Measurements from ENCODE around the gene NFKBIL1. TPM values are rescaled to one million over a fixed set of nuclear protein-coding genes. Genes with fewer than 3 reads are reported as not detected.

NFKBIL1 gene
- total and polyA plus RNA-seq, 2 of the 4 experiments (the other 2 are of a cell fraction), result 7.8 to 10.8 TPM

DNA sequence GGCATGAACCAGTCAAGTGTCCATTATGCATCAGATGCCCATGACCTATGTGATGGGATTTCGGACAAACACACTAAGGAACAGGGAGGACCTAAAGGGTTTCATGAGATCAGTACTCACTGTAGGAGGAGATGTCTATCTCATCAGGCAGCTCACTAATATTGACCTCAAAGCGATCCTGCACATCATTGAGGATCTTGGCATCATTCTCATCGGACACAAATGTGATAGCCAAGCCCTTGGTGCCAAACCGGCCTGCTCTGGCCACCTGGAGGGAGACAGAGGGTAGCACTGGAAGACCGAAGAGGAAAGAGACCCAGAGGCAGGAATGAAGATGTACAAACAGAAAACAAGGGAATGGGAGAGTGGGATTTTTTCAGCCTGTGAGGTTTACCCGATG lies 16.7 kb upstream of the NFKBIL1 start:
- ATAC-seq (ENCODE audit: low read depth) (no peak), DNase-seq (no peak)
- intact Hi-C loops (cut with micrococcal nuclease) (no loop called here), in situ Hi-C loops (cut with MboI; ENCODE audit: low sequenced_read_pairs) (no loop called here), dilution Hi-C loops (cut with HindIII; ENCODE audit: low sequenced_read_pairs, unreplicated experiment) (no loop called here)
- Histone ChIP-seq H2BK5ac (ENCODE audit: low read depth, low read length, poor library complexity, severe bottlenecking) (no peak overlapping the region), H3K36me3 (ENCODE audit: control insufficient read depth, insufficient read depth, low read length) (peaks cover 63% of the 10 kb centered on the region), H3K9ac (ENCODE audit: low read depth, low read length) (no peak overlapping the region), H3K56ac (ENCODE audit: extremely low read depth, insufficient read depth, low read length) (no peak overlapping the region), H2BK120ac (ENCODE audit: low read depth, low read length) (no peak overlapping the region), H4K5ac (ENCODE audit: low read depth, low read length) (no peak overlapping the region), H3K9me3 (ENCODE audit: control insufficient read depth, insufficient read depth, low read length) (no peaks in the 10 kb centered on the region), H2BK15ac (ENCODE audit: low read depth, low read length) (no peak overlapping the region), H3K4ac (ENCODE audit: low read depth, low read length) (no peak overlapping the region), H2AK9ac (replicated peaks; ENCODE audit: low read depth, low read length, poor library complexity) (no peak overlapping the region), H2BK20ac (ENCODE audit: low read depth, low read length) (no peak overlapping the region), H3K23ac (ENCODE audit: low read depth, low read length) (no peak overlapping the region; the same call in 1 of the 2 replicates), H3K27me3 (ENCODE audit: control insufficient read depth, insufficient read depth, low read length) (no peaks in the 10 kb centered on the region), H4K91ac (ENCODE audit: insufficient read depth, low read depth, low read length) (no peak overlapping the region), H3K27ac (ENCODE audit: insufficient read depth, low read length) (no peak overlapping the region), H3K9me1 (ENCODE audit: insufficient read depth, low read length) (peaks cover 20% of the 10 kb centered on the region), H2AFZ (replicated peaks; ENCODE audit: low read length, poor library complexity) (no peak overlapping the region), H3K18ac (ENCODE audit: low read depth, low read length) (no peak overlapping the region), H2AK5ac (ENCODE audit: low read depth, low read length) (no peak overlapping the region), H4K8ac (ENCODE audit: low read depth in 2 of 2, low read length in 2 of 2) (no peak overlapping the region), H3K14ac (replicated peaks; ENCODE audit: low read depth, low read length) (no peak overlapping the region), H3K4me2 (ENCODE audit: low read depth, low read length) (no peak overlapping the region), H3K79me1 (ENCODE audit: low read depth in 1 of 2, low read length in 2 of 2) (peaks cover 29 to 72% of the 10 kb centered on the region in 2 experiments), H3K4me3 (ENCODE audit: insufficient read depth, low read depth, low read length) (no peak overlapping the region), H4K20me1 (ENCODE audit: insufficient read depth, low read length) (peaks cover 69% of the 10 kb centered on the region), H3K4me1 (ENCODE audit: control insufficient read depth, insufficient read depth, low read length) (peaks cover 10% of the 10 kb centered on the region)
- no TSS peak for BruUV-seq (replicated peaks)
- 100% methylated on average over 1 of the region's 6 CpGs; no CpG with 5 or more reads in 1 of the 2 experiments for WGBS, 2 experiments (ENCODE audit: extremely low coverage in 2 of 2, insufficient read length in 1 of 2)
- CTCF ChIA-PET, result no interaction called here
- POLR2A ChIA-PET (ENCODE audit: unreplicated experiment), result no interaction called here
- no peak for TF ChIP-seq RCOR1 (IDR thresholded peaks at IDR 0.05; ENCODE audit: insufficient replicate concordance, low read length)
- no peak for TF ChIP-seq CEBPB (IDR thresholded peaks at IDR 0.05; ENCODE audit: low read depth, low read length)
- no peak for TF ChIP-seq FOS (IDR thresholded peaks at IDR 0.05; ENCODE audit: low read depth, low read length)
- TF ChIP-seq POLR2A (IDR thresholded peaks at IDR 0.05; ENCODE audit: low read depth, low read length), result no peak
- TF ChIP-seq, protein P1, sequence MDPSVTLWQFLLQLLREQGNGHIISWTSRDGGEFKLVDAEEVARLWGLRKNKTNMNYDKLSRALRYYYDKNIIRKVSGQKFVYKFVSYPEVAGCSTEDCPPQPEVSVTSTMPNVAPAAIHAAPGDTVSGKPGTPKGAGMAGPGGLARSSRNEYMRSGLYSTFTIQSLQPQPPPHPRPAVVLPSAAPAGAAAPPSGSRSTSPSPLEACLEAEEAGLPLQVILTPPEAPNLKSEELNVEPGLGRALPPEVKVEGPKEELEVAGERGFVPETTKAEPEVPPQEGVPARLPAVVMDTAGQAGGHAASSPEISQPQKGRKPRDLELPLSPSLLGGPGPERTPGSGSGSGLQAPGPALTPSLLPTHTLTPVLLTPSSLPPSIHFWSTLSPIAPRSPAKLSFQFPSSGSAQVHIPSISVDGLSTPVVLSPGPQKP (IDR thresholded peaks at IDR 0.05; ENCODE audit: borderline replicate concordance, low read depth, low read length), result no peak
- TF ChIP-seq MXI1 (IDR thresholded peaks at IDR 0.05; ENCODE audit: borderline replicate concordance, low read depth, low read length), result no peak
- no peak for TF ChIP-seq CHD1 (IDR thresholded peaks at IDR 0.05; ENCODE audit: low read depth, low read length)
- no peak for TF ChIP-seq RAD21 (IDR thresholded peaks at IDR 0.05; ENCODE audit: low read length)
- TF ChIP-seq USF2 (IDR thresholded peaks at IDR 0.05; ENCODE audit: low read depth, low read length), result no peak
- no peak for TF ChIP-seq NFE2L2 (IDR thresholded peaks at IDR 0.05; ENCODE audit: low read depth, low read length)
- no peak for TF ChIP-seq MAFK (IDR thresholded peaks at IDR 0.05; ENCODE audit: low read depth, low read length)
- TF ChIP-seq, protein P2, sequence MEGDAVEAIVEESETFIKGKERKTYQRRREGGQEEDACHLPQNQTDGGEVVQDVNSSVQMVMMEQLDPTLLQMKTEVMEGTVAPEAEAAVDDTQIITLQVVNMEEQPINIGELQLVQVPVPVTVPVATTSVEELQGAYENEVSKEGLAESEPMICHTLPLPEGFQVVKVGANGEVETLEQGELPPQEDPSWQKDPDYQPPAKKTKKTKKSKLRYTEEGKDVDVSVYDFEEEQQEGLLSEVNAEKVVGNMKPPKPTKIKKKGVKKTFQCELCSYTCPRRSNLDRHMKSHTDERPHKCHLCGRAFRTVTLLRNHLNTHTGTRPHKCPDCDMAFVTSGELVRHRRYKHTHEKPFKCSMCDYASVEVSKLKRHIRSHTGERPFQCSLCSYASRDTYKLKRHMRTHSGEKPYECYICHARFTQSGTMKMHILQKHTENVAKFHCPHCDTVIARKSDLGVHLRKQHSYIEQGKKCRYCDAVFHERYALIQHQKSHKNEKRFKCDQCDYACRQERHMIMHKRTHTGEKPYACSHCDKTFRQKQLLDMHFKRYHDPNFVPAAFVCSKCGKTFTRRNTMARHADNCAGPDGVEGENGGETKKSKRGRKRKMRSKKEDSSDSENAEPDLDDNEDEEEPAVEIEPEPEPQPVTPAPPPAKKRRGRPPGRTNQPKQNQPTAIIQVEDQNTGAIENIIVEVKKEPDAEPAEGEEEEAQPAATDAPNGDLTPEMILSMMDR (conservative IDR thresholded peaks at IDR 0.05; ENCODE audit: low read depth, low read length), result no peak
- TF ChIP-seq MAZ (IDR thresholded peaks at IDR 0.05; ENCODE audit: borderline replicate concordance, low read depth, low read length), result no peak
- TF ChIP-seq RFX5 (IDR thresholded peaks at IDR 0.05; ENCODE audit: low read depth, low read length), result no peak
- TF ChIP-seq BHLHE40 (IDR thresholded peaks at IDR 0.05; ENCODE audit: low read depth, low read length), result no peak

All from IMR-90 (cell line).